Caco-2 (cell line): ENCODE results near the gene ZSCAN21. TPM values are rescaled to one million over a fixed set of nuclear protein-coding genes. Genes with fewer than 3 reads are reported as not detected.
A peak's percentile ranks its signal among the peaks of the same experiment; 100 is the strongest.

Source experiments
- BruUV-seq: library from RNA; stranded (reverse); fragments of 400-500 nt; replicated peaks from 2 replicates; lab custom pipeline; 2021; lab: Mats Ljungman, UMichigan
- CTCF ChIA-PET: fragments of 300-600 bp; sonication (Branson Sonifier 250); formaldehyde crosslinking; loops from one replicate; lab custom pipeline; 2022; ENCODE audit warnings: antibody characterized with exemption; lab: Charles Lee
- POLR2A ChIA-PET: fragments of 300-600 bp; sonication (Branson Sonifier 250); formaldehyde crosslinking; loops from one replicate; lab custom pipeline; 2022; ENCODE audit warnings: antibody characterized with exemption; lab: Charles Lee
- DNase-seq, 2 experiments: peaks; one replicate each; pipeline versions ENCODE4 v3.0.0 to v3.0.0-alpha.2; 2020 to 2022
- H3K27me3 ChIP-seq: replicated peaks from 2 replicates; pipeline ENCODE4 v1.6.0; 2011; ENCODE audit warnings: low read length; ENCODE audit not compliant: control insufficient read depth, insufficient read depth
- H3K36me3 ChIP-seq: 2 replicates; pipeline ENCODE4 v1.5.1; 2011; ENCODE audit warnings: low read length; ENCODE audit not compliant: control insufficient read depth, insufficient read depth
- H3K4me1 ChIP-seq: fragments of 250-450 bp; sonication (Bioruptor Pico); 2 replicates; pipeline ENCODE4 v1.5.1; 2020; ENCODE audit warnings: mild to moderate bottlenecking
- H3K4me3 ChIP-seq: 2 replicates; pipeline ENCODE4 v1.5.1; 2011; ENCODE audit warnings: low read depth, mild to moderate bottlenecking, control low read depth, low read length
- H3K9me3 ChIP-seq: fragments of 250-450 bp; sonication (Bioruptor Pico); 2 replicates; pipeline ENCODE4 v1.5.1; 2020; ENCODE audit warnings: mild to moderate bottlenecking, moderate library complexity
- H3K27ac Mint-ChIP-seq: one replicate; pipeline ENCODE4 v1.8.0; 2022; ENCODE audit warnings: mixed read lengths; ENCODE audit not compliant: unreplicated experiment
- H3K27me3 Mint-ChIP-seq: one replicate; pipeline ENCODE4 v1.8.0; 2022; ENCODE audit warnings: mixed read lengths; ENCODE audit not compliant: insufficient read depth, unreplicated experiment
- H3K36me3 Mint-ChIP-seq: one replicate; pipeline ENCODE4 v1.8.0; 2022; ENCODE audit warnings: mild to moderate bottlenecking, mixed read lengths; ENCODE audit not compliant: insufficient read depth, unreplicated experiment
- H3K4me1 Mint-ChIP-seq: one replicate; pipeline ENCODE4 v1.8.0; 2022; ENCODE audit warnings: low read depth, mixed read lengths; ENCODE audit not compliant: unreplicated experiment
- H3K4me3 Mint-ChIP-seq: one replicate; pipeline ENCODE4 v1.8.0; 2022; ENCODE audit warnings: mild to moderate bottlenecking, moderate library complexity, mixed read lengths; ENCODE audit not compliant: unreplicated experiment
- H3K9me3 Mint-ChIP-seq: one replicate; pipeline ENCODE4 v1.8.0; 2022; ENCODE audit warnings: mixed read lengths; ENCODE audit not compliant: unreplicated experiment
- CTCF ChIP-seq, 2 experiments: fragments of 200-600 bp in 1 of 2; IDR thresholded peaks; 1 replicate in 1 of 2; 2 replicates in 1 of 2; pipeline versions ENCODE4 v1.5.1 to v1.8.0; 2011 to 2022; ENCODE audit warnings: antibody characterized with exemption in 1 of 2, control low read depth in 1 of 2, inconsistent platforms in 1 of 2, low read depth in 1 of 2, low read length in 1 of 2, mild to moderate bottlenecking in 1 of 2, moderate library complexity in 1 of 2; ENCODE audit not compliant: insufficient read depth in 1 of 2, severe bottlenecking in 1 of 2, unreplicated experiment in 1 of 2
- intact Hi-C: fragments of 100-400 bp; cut with micrococcal nuclease; formaldehyde crosslinking; loops from one replicate; pipeline ENCODE4 v1.10.0; 2022; ENCODE audit not compliant: unreplicated experiment
- total RNA-seq: library from RNA; stranded (reverse); gene quantifications from 2 replicates; pipeline ENCODE4 v1.2.3, GENCODE V29; 2022

The ZSCAN21 gene
- total RNA-seq, 1 experiment from 2014 or later = 16.7 TPM

- peak overlapping the region; percentile 88 for H3K4me3 Mint-ChIP-seq
- POLR2A ChIA-PET = no interaction called here
- intact Hi-C loops = no loop called here
- Histone ChIP-seq H3K36me3 (peaks cover 2% of the 10 kb centered on the region; the same call in 1 of the 2 replicates), H3K27me3 (no peaks in the 10 kb centered on the region), H3K4me1 (0 out of 2 replicates have a peak, but pooled peaks cover 7% of the 10 kb centered on the region), H3K9me3 (no peaks in the 10 kb centered on the region), H3K4me3 (peak overlapping the region; percentile 76)
- CTCF ChIA-PET = interaction anchor here (0.6 to 0.7 kb wide), 2 partner anchors 11 to 96 kb away, joined by 4 read pairs; no protein-coding TSS in a partner anchor
- peaks cover 8% of the 10 kb centered on the region for H3K4me1 Mint-ChIP-seq
- no peaks in the 10 kb centered on the region for H3K9me3 Mint-ChIP-seq
- H3K27me3 Mint-ChIP-seq = no peaks in the 10 kb centered on the region
- H3K27ac Mint-ChIP-seq = peak overlapping the region; percentile 71
- no peak for DNase-seq
- H3K36me3 Mint-ChIP-seq = peaks cover 60% of the 10 kb centered on the region
- no TSS peak for BruUV-seq
- TF ChIP-seq CTCF (IDR thresholded peaks at IDR 0.05; ENCODE audit: insufficient read depth in 1 of 2, low read depth in 1 of 2, low read length in 1 of 2, severe bottlenecking in 1 of 2, unreplicated experiment in 1 of 2) = no peak
These were observed 40.1 kb downstream of the ZSCAN21 start for GRCh38 chr7:100089458-100090196.

- TF ChIP-seq CTCF (IDR thresholded peaks at IDR 0.05; ENCODE audit: insufficient read depth in 1 of 2, low read depth in 1 of 2, low read length in 1 of 2, severe bottlenecking in 1 of 2, unreplicated experiment in 1 of 2) = no peak
- Mint-ChIP-seq H3K9me3 (no peaks in the 10 kb centered on the region), H3K27ac (peak overlapping the region; percentile 45), H3K4me1 (peaks cover 8% of the 10 kb centered on the region), H3K4me3 (peak overlapping the region; percentile 60), H3K36me3 (peaks cover 71% of the 10 kb centered on the region), H3K27me3 (no peaks in the 10 kb centered on the region)
- Histone ChIP-seq H3K9me3 (no peaks in the 10 kb centered on the region), H3K4me3 (no peak overlapping the region), H3K36me3 (peaks cover 4% of the 10 kb centered on the region), H3K4me1 (0 out of 2 replicates have a peak, but pooled peaks cover 7% of the 10 kb centered on the region), H3K27me3 (no peaks in the 10 kb centered on the region)
- POLR2A ChIA-PET = no interaction called here
- no peak for DNase-seq
- BruUV-seq = TSS peak; percentile 81
- intact Hi-C loops = no loop called here
- CTCF ChIA-PET = no interaction called here
These were observed 41.2 kb downstream of the ZSCAN21 start for GRCh38 chr7:100090527-100091410.
